HepG2 (cell line): ENCODE data around the gene P3H3. TPM values are rescaled to one million over a fixed set of nuclear protein-coding genes. Genes with fewer than 3 reads are reported as not detected.

Experiments used
- FOSL1 ChIP-seq: sonication (generic); formaldehyde crosslinking; IDR thresholded peaks from 2 replicates; pipeline ENCODE4 v1.9.0; 2021; ENCODE audit warnings: missing genetic modification reagents, borderline replicate concordance
- NR2C2 ChIP-seq: sonication (generic); formaldehyde crosslinking; IDR thresholded peaks from 2 replicates; pipeline ENCODE4 v1.4.0; 2020; ENCODE audit warnings: missing genetic modification reagents, mild to moderate bottlenecking, moderate library complexity, borderline replicate concordance
- RAD51 ChIP-seq: fragments of 450-650 bp; IDR thresholded peaks from 2 replicates; pipeline ENCODE4 v1.6.1; 2016; ENCODE audit warnings: borderline replicate concordance
- SUZ12 ChIP-seq: fragments of 150-350 bp; IDR thresholded peaks from 2 replicates; pipeline ENCODE4 v1.6.1; 2014; ENCODE audit warnings: low read depth, low read length
- THRA ChIP-seq: sonication (generic); formaldehyde crosslinking; IDR thresholded peaks from 2 replicates; pipeline ENCODE4 v1.4.0; 2020; ENCODE audit warnings: missing genetic modification reagents, borderline replicate concordance
- ZBTB46 ChIP-seq: sonication (generic); formaldehyde crosslinking; IDR thresholded peaks from 2 replicates; pipeline ENCODE4 v1.4.0; 2020; ENCODE audit warnings: mild to moderate bottlenecking, missing genetic modification reagents, borderline replicate concordance
- ZNF10 ChIP-seq: sonication (generic); formaldehyde crosslinking; IDR thresholded peaks from 2 replicates; pipeline ENCODE4 v1.4.0; 2020; ENCODE audit warnings: mild to moderate bottlenecking, low read depth, missing genetic modification reagents, borderline replicate concordance
- ZNF232 ChIP-seq: sonication (generic); formaldehyde crosslinking; IDR thresholded peaks from 2 replicates; pipeline ENCODE4 v1.4.0; 2020; ENCODE audit warnings: missing genetic modification reagents, borderline replicate concordance
- ZNF253 ChIP-seq: sonication (generic); formaldehyde crosslinking; IDR thresholded peaks from 2 replicates; pipeline ENCODE4 v1.8.0; 2022; ENCODE audit warnings: mild to moderate bottlenecking, missing genetic modification reagents, borderline replicate concordance
- ZNF558 ChIP-seq: sonication (generic); formaldehyde crosslinking; IDR thresholded peaks from 2 replicates; pipeline ENCODE4 v1.9.0; 2022; ENCODE audit warnings: mild to moderate bottlenecking, missing genetic modification reagents, borderline replicate concordance
- ZNF761 ChIP-seq: sonication (generic); formaldehyde crosslinking; conservative IDR thresholded peaks from 2 replicates; pipeline ENCODE4 v1.4.0; 2020; ENCODE audit warnings: mild to moderate bottlenecking, missing genetic modification reagents
- ZNF891 ChIP-seq: sonication (generic); formaldehyde crosslinking; IDR thresholded peaks from 2 replicates; pipeline ENCODE4 v1.5.0; 2020; ENCODE audit warnings: mild to moderate bottlenecking, missing genetic modification reagents
- polyA plus RNA-seq, 8 experiments: library from polyadenylated mRNA; depleted of rRNA in 3 of 8; stranded (reverse) in 7 of 8; unstranded in 1 of 8; fragments of >200 nt; fragmentation: Illumina TruSeq in 4 of 8; extraction: Trizol in 4 of 8; gene quantifications; 2 replicates each; pipeline versions ENCODE4 v1.2.1 to v1.2.3, GENCODE V29; 2011 to 2016; ENCODE audit warnings: low read depth in 4 of 8, missing spikeins in 1 of 8, mixed read lengths in 1 of 8; ENCODE audit not compliant: insufficient read depth in 1 of 8
- total RNA-seq, 5 experiments: library from RNA; depleted of rRNA; stranded (reverse); fragments of >200 nt; fragmentation: Illumina TruSeq; extraction: Trizol; gene quantifications; 2 replicates each; pipeline ENCODE4 v1.2.3, GENCODE V29; 2016; ENCODE audit warnings: low read depth in 1 of 5
- TF ChIP-seq, protein P1 (sequence below): sonication (generic); formaldehyde crosslinking; IDR thresholded peaks from 2 replicates; pipeline ENCODE4 v1.4.0; 2020; ENCODE audit warnings: mild to moderate bottlenecking, missing genetic modification reagents
- TF ChIP-seq, protein P2 (sequence below): sonication (generic); formaldehyde crosslinking; IDR thresholded peaks from 2 replicates; pipeline ENCODE4 v1.5.1; 2020; ENCODE audit warnings: mild to moderate bottlenecking, missing genetic modification reagents, borderline replicate concordance
- TF ChIP-seq, protein P3 (sequence below): IDR thresholded peaks from 2 replicates; pipeline ENCODE4 v1.6.1; 2016; ENCODE audit warnings: low read depth

Gene P3H3
- total and polyA plus RNA-seq, 2 of the 13 experiments (the other 11 are each of a cell fraction or from before 2014, with no cell fraction given): 20.1 to 20.5 TPM

DNA sequence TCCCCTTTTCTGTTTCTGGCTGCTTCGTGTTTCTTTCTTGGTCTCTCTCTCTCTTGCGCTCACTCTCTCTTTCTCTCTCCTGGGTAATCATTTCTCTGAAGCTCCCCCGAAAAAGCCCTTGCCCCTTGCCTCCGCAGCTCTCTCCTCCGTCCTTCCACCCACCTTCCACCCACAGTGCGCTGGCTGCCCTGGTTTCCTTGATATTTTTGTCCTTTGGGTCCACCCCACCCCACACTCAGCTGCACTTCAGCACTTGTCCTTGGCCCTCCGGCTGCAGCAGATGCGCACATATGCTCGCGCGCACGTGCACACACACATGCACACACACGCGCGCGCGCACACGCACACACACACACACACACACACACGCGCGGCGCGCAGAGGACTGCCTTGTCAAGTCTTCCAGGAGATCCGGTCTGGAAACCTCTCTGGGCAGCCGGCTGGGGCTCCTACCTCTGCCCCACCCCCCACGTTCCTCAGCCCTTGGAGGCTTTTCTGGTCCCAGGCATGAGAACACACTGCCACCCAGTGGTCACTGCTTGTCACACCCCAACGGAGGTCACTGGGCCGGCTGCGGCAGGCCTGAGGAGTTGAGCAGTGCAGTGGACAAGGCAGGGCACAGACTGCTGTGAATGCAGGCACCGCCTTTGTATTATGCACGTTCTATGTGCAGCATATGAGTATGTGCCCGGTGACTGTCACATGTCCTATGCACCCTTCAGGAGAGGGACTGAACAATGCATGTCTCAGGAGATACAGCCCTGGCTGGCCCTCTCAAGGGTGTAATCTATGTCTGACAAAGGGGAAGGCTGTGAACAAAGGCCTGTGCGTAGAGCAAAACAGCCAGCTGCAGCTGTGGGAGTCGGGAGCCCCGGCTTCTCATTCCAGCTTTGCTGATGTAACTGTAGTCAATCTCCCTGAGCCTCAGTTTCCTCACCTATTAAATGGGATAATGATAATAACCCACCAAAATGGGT lies 49.3 kb upstream of the P3H3 start (continued):
- TF ChIP-seq ZNF761 (CRISPR knock-in tag) (no peak), ZNF253 (0 out of 2 replicates have a peak, but pooled peaks have one; percentile 37), ZNF232 (CRISPR knock-in tag) (no peak), ZNF558 (CRISPR knock-in tag) (no peak), THRA (CRISPR knock-in tag) (peak; percentile 68; the same call in 1 of the 2 replicates), ZNF891 (CRISPR knock-in tag) (no peak; the same call in 1 of the 2 replicates), ZNF10 (no peak), SUZ12 (no peak), NR2C2 (CRISPR knock-in tag) (no peak), FOSL1 (no peak), RAD51 (no peak), ZBTB46 (CRISPR knock-in tag) (no peak)
- TF ChIP-seq, protein P1, sequence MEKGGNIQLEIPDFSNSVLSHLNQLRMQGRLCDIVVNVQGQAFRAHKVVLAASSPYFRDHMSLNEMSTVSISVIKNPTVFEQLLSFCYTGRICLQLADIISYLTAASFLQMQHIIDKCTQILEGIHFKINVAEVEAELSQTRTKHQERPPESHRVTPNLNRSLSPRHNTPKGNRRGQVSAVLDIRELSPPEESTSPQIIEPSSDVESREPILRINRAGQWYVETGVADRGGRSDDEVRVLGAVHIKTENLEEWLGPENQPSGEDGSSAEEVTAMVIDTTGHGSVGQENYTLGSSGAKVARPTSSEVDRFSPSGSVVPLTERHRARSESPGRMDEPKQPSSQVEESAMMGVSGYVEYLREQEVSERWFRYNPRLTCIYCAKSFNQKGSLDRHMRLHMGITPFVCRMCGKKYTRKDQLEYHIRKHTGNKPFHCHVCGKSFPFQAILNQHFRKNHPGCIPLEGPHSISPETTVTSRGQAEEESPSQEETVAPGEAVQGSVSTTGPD (CRISPR knock-in tag): 0 out of 2 replicates have a peak, but pooled peaks have one; percentile 9
- TF ChIP-seq, protein P2, sequence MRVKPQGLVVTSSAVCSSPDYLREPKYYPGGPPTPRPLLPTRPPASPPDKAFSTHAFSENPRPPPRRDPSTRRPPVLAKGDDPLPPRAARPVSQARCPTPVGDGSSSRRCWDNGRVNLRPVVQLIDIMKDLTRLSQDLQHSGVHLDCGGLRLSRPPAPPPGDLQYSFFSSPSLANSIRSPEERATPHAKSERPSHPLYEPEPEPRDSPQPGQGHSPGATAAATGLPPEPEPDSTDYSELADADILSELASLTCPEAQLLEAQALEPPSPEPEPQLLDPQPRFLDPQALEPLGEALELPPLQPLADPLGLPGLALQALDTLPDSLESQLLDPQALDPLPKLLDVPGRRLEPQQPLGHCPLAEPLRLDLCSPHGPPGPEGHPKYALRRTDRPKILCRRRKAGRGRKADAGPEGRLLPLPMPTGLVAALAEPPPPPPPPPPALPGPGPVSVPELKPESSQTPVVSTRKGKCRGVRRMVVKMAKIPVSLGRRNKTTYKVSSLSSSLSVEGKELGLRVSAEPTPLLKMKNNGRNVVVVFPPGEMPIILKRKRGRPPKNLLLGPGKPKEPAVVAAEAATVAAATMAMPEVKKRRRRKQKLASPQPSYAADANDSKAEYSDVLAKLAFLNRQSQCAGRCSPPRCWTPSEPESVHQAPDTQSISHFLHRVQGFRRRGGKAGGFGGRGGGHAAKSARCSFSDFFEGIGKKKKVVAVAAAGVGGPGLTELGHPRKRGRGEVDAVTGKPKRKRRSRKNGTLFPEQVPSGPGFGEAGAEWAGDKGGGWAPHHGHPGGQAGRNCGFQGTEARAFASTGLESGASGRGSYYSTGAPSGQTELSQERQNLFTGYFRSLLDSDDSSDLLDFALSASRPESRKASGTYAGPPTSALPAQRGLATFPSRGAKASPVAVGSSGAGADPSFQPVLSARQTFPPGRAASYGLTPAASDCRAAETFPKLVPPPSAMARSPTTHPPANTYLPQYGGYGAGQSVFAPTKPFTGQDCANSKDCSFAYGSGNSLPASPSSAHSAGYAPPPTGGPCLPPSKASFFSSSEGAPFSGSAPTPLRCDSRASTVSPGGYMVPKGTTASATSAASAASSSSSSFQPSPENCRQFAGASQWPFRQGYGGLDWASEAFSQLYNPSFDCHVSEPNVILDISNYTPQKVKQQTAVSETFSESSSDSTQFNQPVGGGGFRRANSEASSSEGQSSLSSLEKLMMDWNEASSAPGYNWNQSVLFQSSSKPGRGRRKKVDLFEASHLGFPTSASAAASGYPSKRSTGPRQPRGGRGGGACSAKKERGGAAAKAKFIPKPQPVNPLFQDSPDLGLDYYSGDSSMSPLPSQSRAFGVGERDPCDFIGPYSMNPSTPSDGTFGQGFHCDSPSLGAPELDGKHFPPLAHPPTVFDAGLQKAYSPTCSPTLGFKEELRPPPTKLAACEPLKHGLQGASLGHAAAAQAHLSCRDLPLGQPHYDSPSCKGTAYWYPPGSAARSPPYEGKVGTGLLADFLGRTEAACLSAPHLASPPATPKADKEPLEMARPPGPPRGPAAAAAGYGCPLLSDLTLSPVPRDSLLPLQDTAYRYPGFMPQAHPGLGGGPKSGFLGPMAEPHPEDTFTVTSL (CRISPR knock-in tag): no peak
- TF ChIP-seq, protein P3, sequence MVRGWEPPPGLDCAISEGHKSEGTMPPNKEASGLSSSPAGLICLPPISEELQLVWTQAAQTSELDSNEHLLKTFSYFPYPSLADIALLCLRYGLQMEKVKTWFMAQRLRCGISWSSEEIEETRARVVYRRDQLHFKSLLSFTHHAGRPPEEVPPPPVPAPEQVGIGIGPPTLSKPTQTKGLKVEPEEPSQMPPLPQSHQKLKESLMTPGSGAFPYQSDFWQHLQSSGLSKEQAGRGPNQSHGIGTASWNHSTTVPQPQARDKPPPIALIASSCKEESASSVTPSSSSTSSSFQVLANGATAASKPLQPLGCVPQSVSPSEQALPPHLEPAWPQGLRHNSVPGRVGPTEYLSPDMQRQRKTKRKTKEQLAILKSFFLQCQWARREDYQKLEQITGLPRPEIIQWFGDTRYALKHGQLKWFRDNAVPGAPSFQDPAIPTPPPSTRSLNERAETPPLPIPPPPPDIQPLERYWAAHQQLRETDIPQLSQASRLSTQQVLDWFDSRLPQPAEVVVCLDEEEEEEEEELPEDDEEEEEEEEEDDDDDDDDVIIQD (CRISPR knock-in tag): peak; percentile 61; the same call in 1 of the 2 replicates
